HEK293 (cell line): ENCODE results near the gene BMPR1A.
"Not testable (repeated sequence)": the region's sequence is repeated elsewhere in the genome, so short reads cannot be mapped to it uniquely, and the experiment has no call there.

ENCODE experiments used
- CTCF ChIA-PET: fragments of 350-600 bp; formaldehyde crosslinking; extraction: SDS; loops from one replicate; lab custom pipeline; 2021; ENCODE audit warnings: antibody characterized with exemption; lab: Yijun Ruan, JAX
- POLR2A ChIA-PET: fragments of 300-600 bp; formaldehyde crosslinking; extraction: SDS; loops from one replicate; lab custom pipeline; 2020; ENCODE audit warnings: antibody characterized with exemption, inconsistent platforms; lab: Yijun Ruan, JAX
- H3K27ac ChIP-seq: fragments of 200-500 bp; sonication (Bioruptor generic); 2 replicates; pipeline ENCODE4 v1.5.1; 2014; ENCODE audit warnings: low read depth, low read length, control low read depth, inconsistent platforms; ENCODE audit errors: extremely low read depth
- H3K36me3 ChIP-seq, 2 experiments: fragments of 200-500 bp in 1 of 2; sonication (Bioruptor generic) in 1 of 2; 1 replicate in 1 of 2; 2 replicates in 1 of 2; pipeline ENCODE4 v1.5.1; 2014 to 2017; ENCODE audit warnings: inconsistent platforms in 2 of 2, low read length in 2 of 2; ENCODE audit not compliant: control insufficient read depth in 2 of 2, insufficient read depth in 1 of 2
- H3K4me1 ChIP-seq: fragments of 200-500 bp; sonication (Bioruptor generic); 2 replicates; pipeline ENCODE4 v1.5.1; 2014; ENCODE audit warnings: mild to moderate bottlenecking, low read length, inconsistent platforms; ENCODE audit not compliant: control insufficient read depth, insufficient read depth
- H3K4me3 ChIP-seq: 2 replicates; pipeline ENCODE4 v1.5.1; 2011; ENCODE audit warnings: low read depth, mild to moderate bottlenecking, control low read depth, low read length, moderate library complexity
- H3K9me3 ChIP-seq: fragments of 200-500 bp; sonication (Bioruptor generic); 2 replicates; pipeline ENCODE4 v1.5.1; 2014; ENCODE audit warnings: low read depth, low read length, inconsistent platforms; ENCODE audit not compliant: control insufficient read depth, insufficient read depth
- GLIS1 ChIP-seq: fragments of 450-650 bp; formaldehyde crosslinking; IDR thresholded peaks from 2 replicates; pipeline ENCODE4 v1.5.1; 2016; ENCODE audit warnings: missing biosample characterization, missing genetic modification characterization
- GLIS2 ChIP-seq: fragments of 450-650 bp; formaldehyde crosslinking; IDR thresholded peaks from 2 replicates; pipeline ENCODE4 v1.5.1; 2016; ENCODE audit warnings: missing biosample characterization, missing genetic modification characterization
- IKZF3 ChIP-seq: fragments of 450-650 bp; IDR thresholded peaks from 2 replicates; pipeline ENCODE4 v1.5.0; 2018; ENCODE audit warnings: missing biosample characterization, mild to moderate bottlenecking, missing genetic modification characterization, moderate library complexity
- KLF10 ChIP-seq: fragments of 450-650 bp; IDR thresholded peaks from 2 replicates; pipeline ENCODE4 v1.5.1; 2018; ENCODE audit warnings: missing biosample characterization, mild to moderate bottlenecking, missing genetic modification characterization
- OVOL3 ChIP-seq: fragments of 450-650 bp; formaldehyde crosslinking; IDR thresholded peaks from 2 replicates; pipeline ENCODE4 v1.5.1; 2016; ENCODE audit warnings: missing biosample characterization, missing genetic modification characterization
- SETDB1 ChIP-seq: IDR thresholded peaks from one replicate; pipeline ENCODE4 v1.6.1; 2017; ENCODE audit warnings: mild to moderate bottlenecking, low read length, moderate library complexity, mixed read lengths; ENCODE audit not compliant: insufficient read length
- TRIM28 ChIP-seq: IDR thresholded peaks from 2 replicates; pipeline ENCODE4 v1.6.1; 2011; ENCODE audit warnings: low read length, control low read depth, borderline replicate concordance
- TSHZ1 ChIP-seq: fragments of 450-650 bp; formaldehyde crosslinking; IDR thresholded peaks from 2 replicates; pipeline ENCODE4 v1.5.1; 2016; ENCODE audit warnings: missing biosample characterization, missing genetic modification characterization, borderline replicate concordance
- ZFP41 ChIP-seq: fragments of 450-650 bp; formaldehyde crosslinking; IDR thresholded peaks from 2 replicates; pipeline ENCODE4 v1.5.1; 2016; ENCODE audit warnings: missing biosample characterization, missing genetic modification characterization, borderline replicate concordance
- ZNF133 ChIP-seq: fragments of 450-650 bp; formaldehyde crosslinking; IDR thresholded peaks from 2 replicates; pipeline ENCODE4 v1.5.1; 2016; ENCODE audit warnings: missing biosample characterization, missing genetic modification characterization
- ZNF174 ChIP-seq: fragments of 450-650 bp; formaldehyde crosslinking; IDR thresholded peaks from 2 replicates; pipeline ENCODE4 v1.5.0; 2017; ENCODE audit warnings: missing biosample characterization, mild to moderate bottlenecking, missing genetic modification characterization
- ZNF2 ChIP-seq: fragments of 450-650 bp; formaldehyde crosslinking; IDR thresholded peaks from 2 replicates; pipeline ENCODE4 v1.5.1; 2016; ENCODE audit warnings: missing biosample characterization, missing genetic modification characterization
- ZNF214 ChIP-seq: fragments of 450-650 bp; formaldehyde crosslinking; IDR thresholded peaks from 2 replicates; pipeline ENCODE4 v1.5.1; 2017; ENCODE audit warnings: missing biosample characterization, mild to moderate bottlenecking, missing genetic modification characterization, borderline replicate concordance
- ZNF221 ChIP-seq: fragments of 450-650 bp; formaldehyde crosslinking; IDR thresholded peaks from 2 replicates; pipeline ENCODE4 v1.5.1; 2017; ENCODE audit warnings: missing biosample characterization, missing genetic modification characterization, borderline replicate concordance
- ZNF302 ChIP-seq: fragments of 450-650 bp; formaldehyde crosslinking; IDR thresholded peaks from 2 replicates; pipeline ENCODE4 v1.5.1; 2016; ENCODE audit warnings: missing biosample characterization, missing genetic modification characterization, low read depth
- ZNF362 ChIP-seq: fragments of 450-650 bp; formaldehyde crosslinking; IDR thresholded peaks from 2 replicates; pipeline ENCODE4 v1.5.1; 2016; ENCODE audit warnings: missing biosample characterization, missing genetic modification characterization
- ZNF416 ChIP-seq: fragments of 450-650 bp; formaldehyde crosslinking; IDR thresholded peaks from 2 replicates; pipeline ENCODE4 v1.5.1; 2016; ENCODE audit warnings: missing biosample characterization, missing genetic modification characterization
- ZNF423 ChIP-seq: fragments of 450-650 bp; formaldehyde crosslinking; IDR thresholded peaks from 2 replicates; pipeline ENCODE4 v1.5.1; 2016; ENCODE audit warnings: missing biosample characterization, missing genetic modification characterization
- ZNF501 ChIP-seq: fragments of 450-650 bp; formaldehyde crosslinking; IDR thresholded peaks from 2 replicates; pipeline ENCODE4 v1.5.1; 2016; ENCODE audit warnings: missing biosample characterization, missing genetic modification characterization
- ZNF521 ChIP-seq: fragments of 450-650 bp; formaldehyde crosslinking; IDR thresholded peaks from 2 replicates; pipeline ENCODE4 v1.5.1; 2017; ENCODE audit warnings: missing biosample characterization, mild to moderate bottlenecking, missing genetic modification characterization
- ZNF610 ChIP-seq: fragments of 450-650 bp; formaldehyde crosslinking; IDR thresholded peaks from 2 replicates; pipeline ENCODE4 v1.5.1; 2016; ENCODE audit warnings: missing biosample characterization, missing genetic modification characterization, borderline replicate concordance
- ZNF660 ChIP-seq: fragments of 450-650 bp; IDR thresholded peaks from 2 replicates; pipeline ENCODE4 v1.5.1; 2018; ENCODE audit warnings: missing biosample characterization, mild to moderate bottlenecking, missing genetic modification characterization
- ZNF677 ChIP-seq: fragments of 450-650 bp; IDR thresholded peaks from 2 replicates; pipeline ENCODE4 v1.5.0; 2018; ENCODE audit warnings: missing biosample characterization, mild to moderate bottlenecking, missing genetic modification characterization, moderate library complexity
- ZNF777 ChIP-seq: fragments of 450-650 bp; formaldehyde crosslinking; IDR thresholded peaks from 2 replicates; pipeline ENCODE4 v1.5.1; 2017; ENCODE audit warnings: missing biosample characterization, missing genetic modification characterization, borderline replicate concordance

The BMPR1A gene

GRCh38 chr10:86853582-86853981 is 97.2 kb downstream of the BMPR1A start:
- peaks cover 0 to 12% of the 10 kb centered on the region in 2 experiments for H3K36me3 ChIP-seq
- H3K4me3 ChIP-seq, H3K4me1 ChIP-seq, CTCF ChIA-PET, H3K27ac ChIP-seq, H3K9me3 ChIP-seq, POLR2A ChIA-PET: not testable (repeated sequence)

GRCh38 chr10:86855513-86855912 is 99.1 kb downstream of the BMPR1A start:
- H3K4me1 ChIP-seq = no peaks in the 10 kb centered on the region
- POLR2A ChIA-PET = no interaction called here
- CTCF ChIA-PET = no interaction called here
- H3K27ac ChIP-seq = no peak overlapping the region
- no peak overlapping the region for H3K4me3 ChIP-seq
- H3K9me3 ChIP-seq = no peaks in the 10 kb centered on the region
- TF ChIP-seq OVOL3 (no peak), ZNF214 (tag by site-specific recombination) (no peak), ZNF777 (tag by site-specific recombination) (no peak)
- H3K36me3 ChIP-seq = peaks cover 0 to 8% of the 10 kb centered on the region in 2 experiments

- TF ChIP-seq ZNF660 (tag by site-specific recombination) (no peak), ZNF423 (tag by site-specific recombination) (no peak), ZNF2 (tag by site-specific recombination) (no peak), ZNF174 (no peak)
- ChIA-PET CTCF (interaction anchor here (0.6 kb wide), 1 partner anchor 46 kb away, joined by 4 read pairs; no protein-coding TSS in a partner anchor), POLR2A (no interaction called here)
- H3K27ac ChIP-seq = no peak overlapping the region
- no peak overlapping the region for H3K4me3 ChIP-seq
- no peaks in the 10 kb centered on the region for H3K9me3 ChIP-seq
- H3K4me1 ChIP-seq = no peaks in the 10 kb centered on the region
- H3K36me3 ChIP-seq = peaks cover 0 to 8% of the 10 kb centered on the region in 2 experiments
Measured at GRCh38 chr10:86856156-86856555, 99.7 kb downstream of the BMPR1A start.

- Histone ChIP-seq H3K36me3 (no peaks in the 10 kb centered on the region; a peak in 2 of 3 replicates), H3K4me3 (no peak overlapping the region), H3K27ac (no peak overlapping the region), H3K4me1 (peaks cover 6% of the 10 kb centered on the region), H3K9me3 (no peaks in the 10 kb centered on the region)
- no peak for TF ChIP-seq ZNF221 (tag by site-specific recombination)
- TF ChIP-seq ZNF610 (tag by site-specific recombination) = no peak
- no peak for TF ChIP-seq ZNF133 (tag by site-specific recombination)
- no peak for TF ChIP-seq ZNF677
- no peak for TF ChIP-seq SETDB1
- TF ChIP-seq ZFP41 (tag by site-specific recombination) = no peak
- no peak for TF ChIP-seq ZNF521 (tag by site-specific recombination)
- no peak for TF ChIP-seq ZNF416 (tag by site-specific recombination)
- no peak for TF ChIP-seq GLIS2 (tag by site-specific recombination)
- TF ChIP-seq ZNF302 (tag by site-specific recombination) = no peak
- no peak for TF ChIP-seq ZNF501 (tag by site-specific recombination)
- TF ChIP-seq TSHZ1 (tag by site-specific recombination) = no peak
- TF ChIP-seq ZNF362 (tag by site-specific recombination) = no peak
- TF ChIP-seq ZNF214 (tag by site-specific recombination) = no peak
- TF ChIP-seq IKZF3 = no peak
- TF ChIP-seq TRIM28 = no peak
- TF ChIP-seq KLF10 = no peak
- TF ChIP-seq GLIS1 = no peak
- ChIA-PET POLR2A (interaction anchor here (0.6 to 0.7 kb wide), 2 partner anchors 10 to 99 kb away, joined by 3 to 4 read pairs; no protein-coding TSS in a partner anchor), CTCF (interaction anchor here (0.7 kb wide), 1 partner anchor 162 kb away, joined by 3 read pairs; no protein-coding TSS in a partner anchor)
Measured at GRCh38 chr10:86857128-86857721, 100.8 kb downstream of the BMPR1A start.
